ENCODE measurements around the gene KRT32.
"Not testable (repeated sequence)": the region's sequence is repeated elsewhere in the genome, so short reads cannot be mapped to it uniquely, and the experiment has no call there.

The KRT32 gene

DNA sequence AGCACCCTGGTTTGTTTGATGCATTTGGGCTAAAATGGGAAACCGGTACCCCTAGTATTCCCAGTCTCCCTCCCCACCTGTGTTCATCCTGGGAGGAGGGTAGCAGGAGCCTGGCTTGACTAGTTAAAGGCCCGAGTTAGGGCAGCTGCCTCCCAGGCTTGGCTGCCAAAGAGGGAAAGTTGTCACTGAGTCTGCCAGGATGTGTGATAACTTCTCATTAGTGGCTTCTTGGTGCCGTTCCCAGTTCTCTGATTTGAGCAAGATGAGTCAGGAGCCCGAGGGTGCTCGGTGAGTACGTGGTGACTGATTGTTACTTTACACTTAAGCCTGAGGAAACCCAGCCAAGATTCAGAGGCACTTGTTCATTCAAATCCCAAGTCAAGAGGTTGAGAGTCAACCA is 2.5 kb downstream of the KRT32 start:
- no peak for DNase-seq (ENCODE audit: low read depth, low spot score)

DNA sequence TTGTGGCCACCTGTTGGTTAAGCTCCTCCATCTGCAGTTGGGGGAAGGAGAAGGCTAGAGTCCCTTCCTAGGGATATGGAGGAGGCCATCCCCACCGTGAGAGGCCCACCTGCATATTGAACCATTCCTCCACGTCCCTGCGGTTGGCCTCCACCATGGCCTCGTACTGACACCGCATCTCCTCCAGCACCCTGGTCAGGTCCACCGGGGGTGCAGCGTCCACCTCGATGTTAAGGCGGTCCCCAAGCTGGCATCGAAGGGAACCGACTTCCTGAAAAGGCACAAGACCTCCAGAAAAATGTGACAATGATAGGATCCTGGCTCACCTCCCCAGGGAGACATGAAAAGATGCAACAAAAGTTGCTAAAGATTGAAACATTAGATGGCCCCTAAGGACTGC is 3.0 kb downstream of the KRT32 start:
- DNase-seq (ENCODE audit: low read depth, low spot score): no peak

DNA sequence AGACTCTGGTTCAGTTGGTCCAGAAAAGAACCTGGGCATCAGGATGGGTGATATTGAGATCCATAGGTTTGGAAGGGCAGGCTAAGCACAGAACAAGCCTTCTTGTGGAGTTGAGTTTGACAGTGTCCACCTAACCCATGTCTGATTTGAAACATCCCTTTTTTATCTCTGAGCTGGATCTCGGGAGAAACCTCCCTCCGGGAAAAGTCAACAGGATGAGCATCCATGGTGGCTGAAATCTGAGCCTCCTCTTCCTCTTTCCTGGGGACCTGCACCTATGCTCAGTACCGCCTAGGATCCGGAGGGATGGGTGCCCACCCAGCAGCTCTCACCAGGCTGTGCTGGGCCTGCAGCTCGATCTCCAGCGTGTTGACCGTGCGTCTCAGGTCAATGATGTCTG is 3.4 kb downstream of the KRT32 start:
- no peak for DNase-seq (ENCODE audit: low read depth, low spot score)

DNA sequence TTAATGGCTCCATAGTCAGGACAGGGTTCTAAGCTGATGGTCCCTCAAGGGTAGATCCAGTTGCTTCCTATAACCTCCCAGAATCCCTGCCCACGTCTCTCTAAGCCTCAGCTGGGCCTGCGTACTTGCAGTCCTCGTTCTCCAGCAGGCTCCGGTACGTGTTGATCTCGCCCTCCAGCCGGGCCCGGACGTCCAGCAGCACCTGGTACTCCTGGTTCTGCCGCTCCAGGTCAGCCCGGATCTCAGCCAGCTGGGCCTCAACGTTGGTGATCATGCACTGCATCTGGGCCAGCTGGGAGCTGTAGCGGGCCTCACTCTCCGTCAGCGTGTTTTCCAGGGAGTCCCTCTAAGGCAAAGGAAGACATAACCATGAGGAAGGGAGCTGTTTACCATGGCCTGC is 4.5 kb downstream of the KRT32 start:
- DNase-seq (ENCODE audit: low read depth, low spot score): no peak

DNA sequence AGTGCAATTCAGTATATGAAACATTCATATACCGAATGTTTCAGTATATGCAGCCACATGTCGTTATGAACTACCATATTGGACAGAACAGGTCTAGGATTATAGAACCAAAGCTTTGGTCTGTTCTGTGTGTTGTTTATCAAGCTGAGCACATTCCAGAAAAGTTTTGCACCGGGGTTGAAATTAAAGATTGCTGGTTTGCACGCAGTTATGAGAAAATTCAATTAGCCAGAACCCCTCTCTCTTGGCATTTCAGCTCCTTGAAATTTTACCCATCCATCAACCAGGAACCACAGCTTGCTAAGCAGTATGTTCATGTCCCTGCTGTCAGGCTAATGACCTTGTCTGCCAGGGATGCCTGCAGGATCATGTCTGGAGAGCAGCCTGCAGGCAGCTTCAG is 9.5 kb downstream of the KRT32 start:
- no peak for DNase-seq (ENCODE audit: low read depth, low spot score)

DNA sequence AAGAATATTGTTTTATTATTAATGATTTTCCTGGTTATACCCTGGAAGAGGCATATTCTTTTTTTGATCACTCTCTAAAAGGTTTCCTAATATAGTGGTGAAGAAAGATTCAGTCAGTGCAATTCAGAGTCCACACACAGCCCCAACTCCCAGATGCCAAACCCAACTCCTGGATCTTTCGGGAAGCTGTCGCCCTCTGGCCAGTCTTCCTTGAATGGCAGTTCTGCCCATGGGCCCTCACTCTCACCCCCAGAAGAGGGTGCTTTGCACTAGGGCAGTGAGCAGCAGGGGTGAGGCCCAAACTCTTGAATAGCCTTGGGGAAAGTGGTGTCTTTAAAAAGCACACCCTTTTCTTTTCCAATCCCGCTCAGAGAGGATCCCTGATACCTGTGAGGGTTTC is 11.0 kb downstream of the KRT32 start:
- DNase-seq (ENCODE audit: low read depth, low spot score): no peak

DNA sequence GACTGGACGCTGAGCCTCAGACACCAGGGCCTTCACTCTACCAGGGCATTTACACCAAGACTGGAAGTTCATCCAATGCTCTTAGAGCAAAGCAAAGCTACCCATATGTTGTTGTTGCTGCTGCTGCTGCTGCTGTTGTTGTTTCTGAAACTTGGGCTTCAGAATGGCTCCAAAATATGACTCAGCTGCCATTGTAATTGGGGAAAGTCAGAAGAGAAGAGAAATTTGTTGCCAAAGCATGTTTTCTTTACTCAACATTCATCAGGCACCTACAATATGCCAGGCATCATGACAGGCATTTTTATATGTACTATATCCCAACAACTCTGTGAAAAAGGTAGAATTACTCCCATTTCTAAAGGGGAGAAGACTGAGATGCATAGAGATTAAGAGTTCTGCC is 11.9 kb downstream of the KRT32 start:
- DNase-seq (ENCODE audit: low read depth, low spot score): no peak

DNA sequence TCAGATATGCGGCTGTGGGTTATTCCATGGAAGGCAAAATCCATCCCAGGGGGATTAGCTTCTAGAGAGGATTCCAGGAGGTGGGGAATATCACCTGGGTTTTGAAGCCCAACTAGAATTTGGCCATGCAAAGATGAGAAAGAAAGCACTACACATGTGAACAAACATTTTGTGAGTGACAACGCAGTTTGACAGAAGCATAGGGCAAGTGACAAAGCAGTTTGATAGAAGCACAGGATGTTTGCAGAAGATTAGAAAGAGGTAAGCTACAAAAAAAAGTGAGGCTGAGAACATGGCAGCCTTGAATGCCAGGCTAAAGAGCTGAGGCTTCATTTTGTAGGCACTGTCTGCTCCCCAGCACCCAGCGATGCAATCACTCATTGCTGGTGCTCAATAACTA is 14.1 kb downstream of the KRT32 start:
- no peak for DNase-seq (ENCODE audit: low read depth, low spot score)

DNA sequence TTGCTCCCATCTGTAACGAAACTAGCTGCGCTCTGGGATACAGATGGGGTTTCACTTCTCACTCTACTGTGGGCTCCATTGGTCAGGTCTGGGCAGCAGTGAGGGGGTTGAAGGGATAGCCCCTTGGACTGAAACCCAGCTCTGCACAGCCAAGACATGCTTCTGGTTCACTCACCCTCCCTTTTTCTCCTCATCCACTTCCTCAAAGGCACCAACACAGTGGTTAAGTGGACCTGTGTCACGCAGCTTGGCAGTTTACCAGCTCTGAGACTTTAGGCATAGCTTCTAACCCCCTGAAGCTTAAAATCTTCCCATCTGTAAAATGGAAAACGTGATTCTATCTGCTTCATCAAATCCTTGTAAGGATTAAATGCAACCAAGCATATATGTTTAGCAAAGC is 14.9 kb downstream of the KRT32 start:
- DNase-seq (ENCODE audit: low read depth, low spot score): no peak

DNA sequence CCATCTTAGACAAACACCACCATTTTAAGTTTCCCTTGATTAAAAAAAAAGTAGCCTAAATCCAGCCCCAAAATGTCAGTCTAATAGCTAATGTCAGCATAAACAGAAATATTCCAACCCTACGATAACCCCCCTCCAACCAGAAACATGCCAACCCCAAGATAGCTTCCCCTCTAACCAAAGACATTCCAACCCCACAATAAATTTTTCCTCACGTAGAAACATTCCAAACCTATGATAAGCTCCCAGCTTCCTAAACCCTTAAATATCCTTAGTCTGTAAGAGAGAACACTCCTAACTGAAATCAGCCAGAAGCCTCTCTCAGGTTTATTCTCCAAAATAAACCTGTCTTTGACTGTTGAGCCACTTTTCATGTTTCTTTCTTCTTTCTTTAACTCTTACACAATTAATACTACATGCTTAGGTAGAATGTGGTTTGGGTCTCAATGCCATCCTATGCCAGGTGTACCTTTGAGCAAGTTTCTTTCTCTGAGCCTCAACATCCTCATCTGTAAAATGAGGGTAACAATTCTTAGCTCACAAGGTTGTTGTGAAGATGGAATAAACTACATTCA is 15.9 kb downstream of the KRT32 start:
- no peak for DNase-seq (ENCODE audit: low read depth, low spot score)

DNA sequence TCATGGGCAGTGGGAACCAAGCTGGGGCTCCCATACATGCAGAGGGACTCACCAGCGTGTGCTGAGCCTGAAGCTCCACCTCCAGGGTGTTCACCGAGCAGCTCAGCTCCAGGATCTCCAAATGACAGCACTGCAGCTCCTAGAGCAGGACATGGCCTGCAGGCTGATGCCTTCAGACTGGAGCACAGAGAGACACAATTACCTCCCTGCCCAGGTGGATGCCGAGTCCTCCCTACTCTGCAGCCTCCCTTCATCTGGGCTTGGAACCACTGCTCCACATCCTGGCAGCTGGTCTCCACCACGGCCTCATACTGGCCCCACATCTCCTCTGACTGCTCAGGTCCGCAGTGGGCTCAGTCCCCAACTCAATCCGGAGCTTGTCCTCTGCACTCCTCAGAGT is 18.2 kb downstream of the KRT32 start:
- DNase-seq (ENCODE audit: low read depth, low spot score): no peak

DNA sequence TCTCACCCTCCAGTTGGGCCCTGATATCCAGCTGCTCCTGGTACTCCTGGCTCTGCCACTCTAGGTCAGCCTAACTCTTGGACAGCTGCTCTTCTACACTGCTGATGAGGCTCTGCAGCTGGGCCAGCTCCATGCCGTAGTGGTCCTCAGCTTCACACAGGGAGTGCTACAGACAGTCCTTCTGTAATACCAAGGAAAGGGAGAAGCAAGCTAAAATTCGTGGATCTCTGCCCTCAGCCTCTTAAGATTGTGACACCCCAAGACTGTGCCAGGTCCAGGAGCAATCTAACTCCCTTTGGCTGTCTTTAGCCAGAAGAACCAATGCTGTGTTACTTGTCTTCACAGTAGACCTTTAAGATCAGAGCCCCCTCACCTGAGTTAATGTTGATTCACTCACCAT is 18.7 kb downstream of the KRT32 start:
- no peak for DNase-seq (ENCODE audit: low read depth, low spot score)

DNA sequence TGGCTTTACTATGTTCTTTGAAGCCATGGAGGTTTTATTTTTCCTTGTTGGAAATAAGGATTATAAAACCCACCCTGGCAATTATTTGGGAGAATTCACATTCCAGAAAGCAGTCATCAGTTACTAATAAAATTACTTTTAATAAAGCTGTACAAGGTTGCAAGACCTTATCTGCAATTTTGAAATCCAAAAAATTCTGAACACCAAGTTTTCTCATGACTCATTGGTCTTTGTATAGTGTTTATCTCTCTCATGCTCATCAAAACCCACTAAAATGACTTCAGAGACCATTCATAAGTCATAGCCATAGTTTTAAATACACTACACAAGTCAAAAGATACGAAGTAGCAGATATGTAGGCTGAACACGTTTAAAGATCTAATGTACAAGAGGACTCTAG is 20.4 kb downstream of the KRT32 start:
- DNase-seq (ENCODE audit: low read depth, low spot score): no peak

DNA sequence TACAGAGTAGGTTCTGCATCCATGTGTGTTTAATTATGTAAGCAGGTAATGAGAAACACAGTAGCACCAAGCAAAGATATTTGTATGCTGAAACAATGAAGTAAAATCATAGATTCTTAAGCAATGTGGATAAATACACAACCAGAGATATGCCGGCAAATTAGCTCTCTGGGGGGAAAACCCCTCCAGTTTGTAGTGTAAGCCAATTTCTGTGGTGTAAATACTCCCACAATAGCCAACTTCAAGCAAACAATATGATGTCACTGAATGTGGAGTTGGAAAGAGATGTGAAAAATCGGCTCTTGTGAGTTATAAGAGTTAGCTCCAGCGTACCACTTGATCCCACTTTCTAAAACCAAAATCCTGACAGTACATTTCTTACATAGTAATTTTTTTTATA is 22.5 kb downstream of the KRT32 start:
- no peak for DNase-seq (ENCODE audit: low read depth, low spot score)

DNA sequence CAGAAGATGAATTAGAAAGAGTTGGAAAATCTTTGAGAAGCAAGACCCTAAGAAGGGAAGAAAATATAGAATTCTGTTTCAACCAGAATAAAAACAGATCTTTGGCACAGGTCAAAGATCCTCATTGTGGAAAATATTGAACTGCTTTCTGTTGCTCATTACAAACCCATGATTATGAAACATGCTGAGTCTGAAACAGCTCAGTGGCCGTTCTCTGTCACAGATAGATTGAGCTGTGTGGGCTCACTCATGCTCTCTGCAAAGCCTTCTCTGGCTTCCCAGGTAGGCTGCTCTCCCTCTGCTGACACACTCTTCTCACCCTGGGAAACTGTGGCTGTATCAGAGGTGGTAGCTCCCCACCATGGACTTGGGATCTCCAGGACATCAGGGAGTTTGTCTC is 23.0 kb downstream of the KRT32 start:
- no peak for DNase-seq (ENCODE audit: low read depth, low spot score)

DNA sequence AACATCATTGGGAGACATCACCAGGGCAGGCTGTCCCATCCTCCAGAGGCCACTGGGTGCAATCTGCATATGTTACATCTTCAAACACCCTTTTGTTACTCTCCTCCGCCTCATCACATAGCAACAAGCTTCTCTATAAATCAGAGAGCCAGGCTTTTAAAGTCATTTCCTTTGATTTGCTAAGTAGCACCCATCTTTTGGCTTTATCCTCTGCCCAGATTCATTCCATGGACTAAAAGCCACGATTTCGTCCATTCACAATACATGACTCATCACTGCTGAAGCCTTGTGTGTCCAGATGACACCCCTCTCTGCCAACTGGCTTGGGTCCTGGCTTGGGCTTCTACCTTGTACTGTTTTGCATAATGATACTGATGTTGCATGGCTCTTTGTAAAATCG is 24.4 kb downstream of the KRT32 start:
- DNase-seq (ENCODE audit: low read depth, low spot score): no peak

DNA sequence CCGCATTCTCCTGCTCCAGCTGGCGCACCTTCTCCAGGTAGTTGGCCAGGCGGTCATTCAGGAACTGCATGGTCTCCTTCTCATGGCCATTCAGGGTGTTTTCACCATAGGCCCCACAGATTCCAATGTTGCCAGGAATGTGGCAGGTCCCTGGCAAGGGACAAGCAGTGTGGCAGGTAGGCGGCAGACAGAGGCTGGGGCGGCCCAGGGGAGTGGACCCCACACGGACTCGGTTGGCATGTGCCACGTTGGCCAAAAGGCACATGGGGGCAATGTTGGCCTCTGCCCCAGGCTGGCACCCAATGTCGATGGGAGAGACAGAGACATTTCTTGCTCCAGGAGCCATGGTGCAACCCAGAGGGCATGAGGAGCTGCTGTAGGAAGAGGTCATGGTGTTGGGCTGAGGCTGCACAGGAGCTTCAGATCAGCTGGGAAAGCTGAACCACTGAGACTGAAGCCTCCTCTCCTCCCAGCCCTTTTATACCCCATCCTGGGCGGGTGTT is 26.6 kb downstream of the KRT32 start, which contains the start of gene KRT38:
TSS of gene KRT38 (minus strand) at position 453 of the 503 bp plus-strand sequence. CDS start at position 391, 62 bp downstream.
- no peak for DNase-seq (ENCODE audit: low read depth, low spot score)

DNA sequence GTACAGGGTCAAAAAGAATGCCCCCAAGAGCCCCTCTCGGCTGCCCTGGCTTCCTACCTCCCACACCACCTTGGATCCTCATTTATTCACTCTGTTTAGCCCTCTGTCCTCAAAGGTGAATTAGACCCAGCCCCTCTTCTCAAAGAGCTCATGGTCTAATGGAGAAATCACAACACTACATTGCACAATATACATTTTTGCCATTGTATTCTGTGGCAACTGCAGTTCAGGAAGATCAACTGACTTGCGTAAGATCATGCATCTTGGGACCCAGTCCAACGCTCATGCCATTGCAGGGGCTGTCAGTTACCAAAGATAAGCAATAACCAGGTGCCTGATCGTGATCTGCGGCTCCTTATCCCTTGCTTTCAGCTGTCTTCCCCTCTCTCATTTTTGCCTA is 27.8 kb downstream of the KRT32 start:
- no peak for DNase-seq (ENCODE audit: low read depth, low spot score)

DNA sequence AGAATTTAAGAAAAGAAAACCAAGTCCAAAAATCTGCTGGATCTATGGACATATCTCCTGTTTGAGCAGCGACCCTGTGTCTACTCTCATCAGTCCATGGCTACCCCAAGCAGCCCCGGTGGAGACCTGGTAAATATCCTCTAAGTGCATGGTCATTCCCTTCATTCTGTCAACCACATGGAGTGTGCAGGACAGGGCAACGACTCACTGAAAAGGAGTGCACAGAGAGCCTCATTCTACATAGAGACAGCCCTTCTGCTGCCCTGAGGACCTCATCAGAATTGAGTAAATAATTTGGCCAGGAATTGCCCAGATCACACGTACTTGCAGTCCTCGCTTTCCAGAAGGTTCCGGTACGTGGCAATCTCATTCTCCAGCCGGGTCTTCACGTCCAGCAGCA is 29.4 kb downstream of the KRT32 start:
- no peak for DNase-seq (ENCODE audit: low read depth, low spot score)

DNA sequence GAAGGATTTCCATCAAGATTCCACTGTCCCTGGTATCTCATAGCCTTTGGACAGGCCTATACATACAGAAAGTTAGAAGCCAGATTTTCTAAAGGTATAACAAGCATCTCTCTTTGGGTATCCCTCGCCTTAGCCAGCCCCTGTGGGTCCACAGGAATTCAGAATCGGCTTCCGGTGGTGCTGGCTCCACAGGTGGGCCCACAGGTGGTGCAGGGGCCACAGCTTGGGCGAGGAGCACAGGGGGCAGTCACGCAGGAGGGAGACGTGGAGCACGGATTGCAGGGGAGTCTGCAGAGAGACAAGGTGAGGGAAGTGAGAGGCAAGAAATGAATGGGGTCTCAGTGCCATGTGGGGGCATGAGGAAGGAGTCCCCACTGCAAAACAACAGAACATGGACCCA is 29.9 kb downstream of the KRT32 start:
- DNase-seq (ENCODE audit: low read depth, low spot score): no peak

DNA sequence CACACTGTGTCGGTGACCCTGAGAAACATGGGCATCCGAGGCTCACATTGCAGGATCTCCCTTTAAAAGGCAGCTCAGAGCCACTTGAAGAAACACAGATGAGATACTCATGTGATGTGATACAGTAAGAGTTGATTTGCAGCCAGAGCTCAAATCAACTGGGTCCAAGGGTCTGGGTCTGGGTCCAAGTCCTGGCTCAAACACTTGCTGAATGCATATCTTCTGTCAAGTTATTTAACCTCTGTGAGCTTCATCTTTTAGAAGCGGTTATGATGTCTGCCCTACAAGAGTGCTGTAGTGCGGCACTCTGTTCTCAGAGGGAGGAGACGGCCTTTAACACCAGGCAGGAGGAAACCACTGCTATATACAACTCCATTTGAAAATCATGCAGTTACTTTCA is 32.8 kb downstream of the KRT32 start:
- DNase-seq (ENCODE audit: low read depth, low spot score): no peak

DNA sequence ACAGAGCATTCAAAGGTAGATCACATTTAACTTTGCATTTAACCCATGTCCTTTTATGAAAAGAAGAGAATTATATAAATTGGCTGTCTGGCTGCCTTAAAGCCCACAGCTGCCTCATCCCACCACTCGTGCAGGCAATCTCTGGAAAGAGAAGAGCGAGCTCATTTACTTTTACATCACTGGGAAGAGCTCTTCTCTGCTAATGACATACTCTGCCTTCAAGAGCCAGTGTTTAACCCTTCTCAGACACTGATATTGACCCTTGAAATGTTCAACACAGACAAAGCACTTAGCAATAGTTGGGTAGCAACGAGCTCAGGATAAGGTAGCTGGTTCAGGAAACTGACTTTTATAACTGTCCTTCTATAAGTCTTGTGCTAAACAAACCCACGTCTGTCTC is 33.2 kb downstream of the KRT32 start:
- DNase-seq (ENCODE audit: low read depth, low spot score): no peak

DNA sequence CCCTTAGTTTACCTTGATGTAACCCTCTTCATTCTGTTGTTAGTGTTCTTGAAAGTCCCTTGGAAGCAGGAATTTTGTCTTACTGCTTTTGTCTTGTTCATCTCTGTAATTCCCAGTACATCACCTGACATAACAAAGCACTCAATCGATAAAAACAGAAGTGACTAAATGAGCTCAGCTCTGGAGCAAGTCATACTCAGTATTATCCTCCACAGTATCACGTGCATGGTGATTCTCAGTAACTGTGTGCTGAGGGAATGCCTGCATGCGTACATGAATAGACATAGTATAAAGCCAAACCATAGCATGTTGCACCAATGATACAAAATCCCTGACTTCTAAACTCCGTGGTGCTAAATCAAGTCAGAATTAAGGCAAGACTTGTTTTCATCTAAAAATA is 33.6 kb downstream of the KRT32 start:
- no peak for DNase-seq (ENCODE audit: low read depth, low spot score)

DNA sequence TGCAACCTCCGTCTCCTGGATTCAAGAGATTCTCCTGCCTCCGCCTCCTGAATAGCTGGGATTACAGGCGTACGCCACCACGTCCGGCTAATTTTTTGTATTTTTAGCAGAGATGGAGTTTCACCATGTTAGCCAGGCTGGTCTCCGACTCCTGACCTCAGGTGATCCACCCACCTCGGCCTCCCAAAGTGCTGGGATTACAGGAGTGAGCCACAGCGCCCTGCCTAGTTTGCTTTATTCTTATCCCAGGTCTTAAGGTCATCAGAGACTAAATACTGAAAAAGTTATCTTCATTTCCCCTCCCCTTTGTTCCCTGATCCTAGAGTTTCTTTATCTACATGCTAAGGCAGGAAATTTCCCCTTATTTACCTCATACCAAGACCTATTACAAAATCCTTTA is 36.8 kb downstream of the KRT32 start:
- not testable (repeated sequence) for DNase-seq (ENCODE audit: low read depth, low spot score)

All from brain pericyte (primary cell).